ENCODE data around the gene EPHA1. TPM values are rescaled to one million over a fixed set of nuclear protein-coding genes. Genes with fewer than 3 reads are reported as not detected.

Gene EPHA1
- total and polyA plus RNA-seq, 4 donors: 10.3 to 21.0 (median 11.3) TPM

- H3K4me1 ChIP-seq (ENCODE audit: control insufficient read depth in 4 of 4, insufficient read depth in 4 of 4, low read length in 3 of 4): peaks cover 5 to 18% (median 15%) of the 10 kb centered on the region in 4 donors
- TF ChIP-seq ZBTB33 (IDR thresholded peaks at IDR 0.05) (no peak), GABPA (IDR thresholded peaks at IDR 0.05 in 1 of 2, conservative IDR thresholded peaks at IDR 0.05 in 1 of 2) (no peak), HNF4A (conservative IDR thresholded peaks at IDR 0.05) (no peak), HNF4G (IDR thresholded peaks at IDR 0.05) (no peak), JUND (IDR thresholded peaks at IDR 0.05) (no peak), NR2F2 (IDR thresholded peaks at IDR 0.05) (no peak), RAD21 (IDR thresholded peaks at IDR 0.05) (no peak), FOXA2 (IDR thresholded peaks at IDR 0.05) (no peak), EGR1 (IDR thresholded peaks at IDR 0.05; ENCODE audit: low read depth in 2 of 2) (no peak)
- TF ChIP-seq, protein P1, sequence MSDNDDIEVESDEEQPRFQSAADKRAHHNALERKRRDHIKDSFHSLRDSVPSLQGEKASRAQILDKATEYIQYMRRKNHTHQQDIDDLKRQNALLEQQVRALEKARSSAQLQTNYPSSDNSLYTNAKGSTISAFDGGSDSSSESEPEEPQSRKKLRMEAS (IDR thresholded peaks at IDR 0.05): no peak
- TF ChIP-seq, protein P2, sequence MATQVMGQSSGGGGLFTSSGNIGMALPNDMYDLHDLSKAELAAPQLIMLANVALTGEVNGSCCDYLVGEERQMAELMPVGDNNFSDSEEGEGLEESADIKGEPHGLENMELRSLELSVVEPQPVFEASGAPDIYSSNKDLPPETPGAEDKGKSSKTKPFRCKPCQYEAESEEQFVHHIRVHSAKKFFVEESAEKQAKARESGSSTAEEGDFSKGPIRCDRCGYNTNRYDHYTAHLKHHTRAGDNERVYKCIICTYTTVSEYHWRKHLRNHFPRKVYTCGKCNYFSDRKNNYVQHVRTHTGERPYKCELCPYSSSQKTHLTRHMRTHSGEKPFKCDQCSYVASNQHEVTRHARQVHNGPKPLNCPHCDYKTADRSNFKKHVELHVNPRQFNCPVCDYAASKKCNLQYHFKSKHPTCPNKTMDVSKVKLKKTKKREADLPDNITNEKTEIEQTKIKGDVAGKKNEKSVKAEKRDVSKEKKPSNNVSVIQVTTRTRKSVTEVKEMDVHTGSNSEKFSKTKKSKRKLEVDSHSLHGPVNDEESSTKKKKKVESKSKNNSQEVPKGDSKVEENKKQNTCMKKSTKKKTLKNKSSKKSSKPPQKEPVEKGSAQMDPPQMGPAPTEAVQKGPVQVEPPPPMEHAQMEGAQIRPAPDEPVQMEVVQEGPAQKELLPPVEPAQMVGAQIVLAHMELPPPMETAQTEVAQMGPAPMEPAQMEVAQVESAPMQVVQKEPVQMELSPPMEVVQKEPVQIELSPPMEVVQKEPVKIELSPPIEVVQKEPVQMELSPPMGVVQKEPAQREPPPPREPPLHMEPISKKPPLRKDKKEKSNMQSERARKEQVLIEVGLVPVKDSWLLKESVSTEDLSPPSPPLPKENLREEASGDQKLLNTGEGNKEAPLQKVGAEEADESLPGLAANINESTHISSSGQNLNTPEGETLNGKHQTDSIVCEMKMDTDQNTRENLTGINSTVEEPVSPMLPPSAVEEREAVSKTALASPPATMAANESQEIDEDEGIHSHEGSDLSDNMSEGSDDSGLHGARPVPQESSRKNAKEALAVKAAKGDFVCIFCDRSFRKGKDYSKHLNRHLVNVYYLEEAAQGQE (IDR thresholded peaks at IDR 0.05): no peak
These were observed 39.8 kb upstream of the EPHA1 start for GRCh38 chr7:143448429-143448828.

DNA sequence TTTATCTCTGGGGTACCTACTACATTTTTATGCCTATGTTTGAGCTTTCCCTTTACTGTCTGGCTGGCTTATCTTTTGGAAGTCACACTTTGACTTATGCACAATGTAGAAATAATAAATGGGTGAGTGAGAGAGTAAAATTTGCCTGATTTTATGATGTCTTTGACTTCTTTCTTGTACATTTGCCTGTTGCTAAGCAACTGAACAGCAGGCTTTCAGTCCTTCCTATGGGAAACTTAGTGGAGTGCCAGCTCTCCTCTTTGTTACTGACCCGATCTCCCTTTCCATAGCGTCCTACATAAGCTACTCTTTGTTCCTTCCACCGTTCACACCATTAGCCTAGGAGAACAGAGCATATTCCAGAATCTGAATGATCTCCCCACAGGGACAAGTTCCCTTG is 38.8 kb upstream of the EPHA1 start:
- peaks cover 5 to 21% (median 17%) of the 10 kb centered on the region in 4 donors for H3K4me1 ChIP-seq (ENCODE audit: control insufficient read depth in 4 of 4, insufficient read depth in 4 of 4, low read length in 3 of 4)
- WGBS: 90% methylated on average over 3 of the region's 3 CpGs
- no peaks in the 10 kb centered on the region for H3K27me3 ChIP-seq (ENCODE audit: control insufficient read depth in 4 of 4, insufficient read depth in 4 of 4, low read length in 3 of 4)
- H3K27ac ChIP-seq (ENCODE audit: low read depth in 1 of 2, low read length in 2 of 2): no peak overlapping the region
- DNase-seq (ENCODE audit: low spot score): no peak
- no peak overlapping the region for H3K9ac ChIP-seq (ENCODE audit: low read depth in 1 of 2, low read length in 2 of 2)
- no peaks in the 10 kb centered on the region for H3K36me3 ChIP-seq (ENCODE audit: control insufficient read depth in 4 of 4, insufficient read depth in 3 of 4, low read depth in 1 of 4, low read length in 3 of 4)
- H3K4me3 ChIP-seq (ENCODE audit: low read depth in 1 of 3, low read length in 3 of 3): no peak overlapping the region
- no peaks in the 10 kb centered on the region for H3K9me3 ChIP-seq (ENCODE audit: control insufficient read depth in 4 of 4, low read length in 3 of 4)
- no peak for TF ChIP-seq FOXA1 (IDR thresholded peaks at IDR 0.05)
- TF ChIP-seq HNF4G (IDR thresholded peaks at IDR 0.05): no peak
- no peak for TF ChIP-seq RAD21 (IDR thresholded peaks at IDR 0.05)
- no peak for TF ChIP-seq FOXA2 (IDR thresholded peaks at IDR 0.05)
- TF ChIP-seq, protein P3, sequence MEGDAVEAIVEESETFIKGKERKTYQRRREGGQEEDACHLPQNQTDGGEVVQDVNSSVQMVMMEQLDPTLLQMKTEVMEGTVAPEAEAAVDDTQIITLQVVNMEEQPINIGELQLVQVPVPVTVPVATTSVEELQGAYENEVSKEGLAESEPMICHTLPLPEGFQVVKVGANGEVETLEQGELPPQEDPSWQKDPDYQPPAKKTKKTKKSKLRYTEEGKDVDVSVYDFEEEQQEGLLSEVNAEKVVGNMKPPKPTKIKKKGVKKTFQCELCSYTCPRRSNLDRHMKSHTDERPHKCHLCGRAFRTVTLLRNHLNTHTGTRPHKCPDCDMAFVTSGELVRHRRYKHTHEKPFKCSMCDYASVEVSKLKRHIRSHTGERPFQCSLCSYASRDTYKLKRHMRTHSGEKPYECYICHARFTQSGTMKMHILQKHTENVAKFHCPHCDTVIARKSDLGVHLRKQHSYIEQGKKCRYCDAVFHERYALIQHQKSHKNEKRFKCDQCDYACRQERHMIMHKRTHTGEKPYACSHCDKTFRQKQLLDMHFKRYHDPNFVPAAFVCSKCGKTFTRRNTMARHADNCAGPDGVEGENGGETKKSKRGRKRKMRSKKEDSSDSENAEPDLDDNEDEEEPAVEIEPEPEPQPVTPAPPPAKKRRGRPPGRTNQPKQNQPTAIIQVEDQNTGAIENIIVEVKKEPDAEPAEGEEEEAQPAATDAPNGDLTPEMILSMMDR (IDR thresholded peaks at IDR 0.05; ENCODE audit: low read depth, low read length, missing input control): no peak
- no peak for TF ChIP-seq GABPA (IDR thresholded peaks at IDR 0.05 in 1 of 2, conservative IDR thresholded peaks at IDR 0.05 in 1 of 2)
- no peak for TF ChIP-seq EGR1 (IDR thresholded peaks at IDR 0.05; ENCODE audit: low read depth in 2 of 2)
- TF ChIP-seq HNF4A (conservative IDR thresholded peaks at IDR 0.05): no peak
- TF ChIP-seq JUND (IDR thresholded peaks at IDR 0.05): no peak
- TF ChIP-seq, protein P1 (IDR thresholded peaks at IDR 0.05): no peak
- TF ChIP-seq ZBTB33 (IDR thresholded peaks at IDR 0.05): no peak
- TF ChIP-seq NR2F2 (IDR thresholded peaks at IDR 0.05): no peak
- no peak for TF ChIP-seq SP1 (IDR thresholded peaks at IDR 0.05)
- TF ChIP-seq YY1 (IDR thresholded peaks at IDR 0.05): no peak
- TF ChIP-seq RXRA (IDR thresholded peaks at IDR 0.05): no peak
- TF ChIP-seq, protein P2 (IDR thresholded peaks at IDR 0.05): no peak
- no peak for TF ChIP-seq TAF1 (conservative IDR thresholded peaks at IDR 0.05)

More at GRCh38 chr7:143448429-143448828, 39.8 kb upstream of the EPHA1 start:
- WGBS: 95% methylated on average over 5 of the region's 5 CpGs
- Histone ChIP-seq H3K9ac (ENCODE audit: low read depth in 1 of 2, low read length in 2 of 2) (no peak overlapping the region), H3K36me3 (ENCODE audit: control insufficient read depth in 4 of 4, insufficient read depth in 3 of 4, low read depth in 1 of 4, low read length in 3 of 4) (no peaks in the 10 kb centered on the region), H3K27me3 (ENCODE audit: control insufficient read depth in 4 of 4, insufficient read depth in 4 of 4, low read length in 3 of 4) (no peaks in the 10 kb centered on the region), H3K27ac (ENCODE audit: low read depth in 1 of 2, low read length in 2 of 2) (no peak overlapping the region), H3K4me3 (ENCODE audit: low read depth in 1 of 3, low read length in 3 of 3) (no peak overlapping the region), H3K9me3 (ENCODE audit: control insufficient read depth in 4 of 4, low read length in 3 of 4) (no peaks in the 10 kb centered on the region)
- no peak for DNase-seq (ENCODE audit: low spot score)
